ENCODE measurements around the gene THAP7. TPM values are rescaled to one million over a fixed set of nuclear protein-coding genes. Genes with fewer than 3 reads are reported as not detected.

THAP7 gene
- total RNA-seq, 1 experiment from 2014 or later, result 23.5 TPM

DNA sequence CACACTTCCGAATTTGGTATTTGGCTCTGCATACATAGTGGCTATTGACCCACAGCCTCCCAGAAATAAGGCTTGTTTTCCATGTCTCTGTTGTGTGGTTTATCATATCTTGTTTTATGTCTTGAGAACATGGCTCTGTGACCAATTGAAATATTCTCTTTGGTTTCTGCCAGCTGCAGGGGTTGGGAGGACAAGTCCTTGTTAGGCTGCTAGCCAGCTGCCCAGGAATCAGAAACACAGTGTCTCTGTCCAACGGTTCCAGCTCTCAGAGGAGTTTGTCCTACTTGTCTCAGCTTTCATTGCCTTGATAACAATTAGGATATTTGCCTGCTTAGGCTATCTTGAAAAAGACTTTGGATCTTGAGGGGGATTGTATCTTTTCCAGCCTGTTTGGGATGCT, 36.5 kb upstream of the THAP7 start:
- DNase-seq (ENCODE audit: low read depth, low spot score) (no peak), ATAC-seq (no peak)
- in situ Hi-C loops (cut with HindIII; ENCODE audit: low pct_unique_long_range_greater_than_20kb, low sequenced_read_pairs), result no loop called here
- POLR2A ChIA-PET, result no interaction called here
- H3K4me3 ChIP-seq (ENCODE audit: low read depth in 2 of 2, low read length in 2 of 2), result no peak overlapping the region
- no peaks in the 10 kb centered on the region for H3K4me1 ChIP-seq (ENCODE audit: control insufficient read depth, insufficient read depth, low read length)
- H3K9me3 ChIP-seq (ENCODE audit: control insufficient read depth, insufficient read depth, low read depth, low read length), result no peaks in the 10 kb centered on the region
- H3K27me3 ChIP-seq (ENCODE audit: control insufficient read depth, insufficient read depth, low read length), result no peaks in the 10 kb centered on the region
- no TSS peak for BruUV-seq (replicated peaks)
- no peak overlapping the region for H3K27ac ChIP-seq (ENCODE audit: low read length)
- TF ChIP-seq, protein P1, sequence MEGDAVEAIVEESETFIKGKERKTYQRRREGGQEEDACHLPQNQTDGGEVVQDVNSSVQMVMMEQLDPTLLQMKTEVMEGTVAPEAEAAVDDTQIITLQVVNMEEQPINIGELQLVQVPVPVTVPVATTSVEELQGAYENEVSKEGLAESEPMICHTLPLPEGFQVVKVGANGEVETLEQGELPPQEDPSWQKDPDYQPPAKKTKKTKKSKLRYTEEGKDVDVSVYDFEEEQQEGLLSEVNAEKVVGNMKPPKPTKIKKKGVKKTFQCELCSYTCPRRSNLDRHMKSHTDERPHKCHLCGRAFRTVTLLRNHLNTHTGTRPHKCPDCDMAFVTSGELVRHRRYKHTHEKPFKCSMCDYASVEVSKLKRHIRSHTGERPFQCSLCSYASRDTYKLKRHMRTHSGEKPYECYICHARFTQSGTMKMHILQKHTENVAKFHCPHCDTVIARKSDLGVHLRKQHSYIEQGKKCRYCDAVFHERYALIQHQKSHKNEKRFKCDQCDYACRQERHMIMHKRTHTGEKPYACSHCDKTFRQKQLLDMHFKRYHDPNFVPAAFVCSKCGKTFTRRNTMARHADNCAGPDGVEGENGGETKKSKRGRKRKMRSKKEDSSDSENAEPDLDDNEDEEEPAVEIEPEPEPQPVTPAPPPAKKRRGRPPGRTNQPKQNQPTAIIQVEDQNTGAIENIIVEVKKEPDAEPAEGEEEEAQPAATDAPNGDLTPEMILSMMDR (IDR thresholded peaks at IDR 0.05), result no peak
- TF ChIP-seq SIN3A (IDR thresholded peaks at IDR 0.05; ENCODE audit: borderline replicate concordance, insufficient read depth, low read depth, low read length), result no peak
- TF ChIP-seq, protein P2, sequence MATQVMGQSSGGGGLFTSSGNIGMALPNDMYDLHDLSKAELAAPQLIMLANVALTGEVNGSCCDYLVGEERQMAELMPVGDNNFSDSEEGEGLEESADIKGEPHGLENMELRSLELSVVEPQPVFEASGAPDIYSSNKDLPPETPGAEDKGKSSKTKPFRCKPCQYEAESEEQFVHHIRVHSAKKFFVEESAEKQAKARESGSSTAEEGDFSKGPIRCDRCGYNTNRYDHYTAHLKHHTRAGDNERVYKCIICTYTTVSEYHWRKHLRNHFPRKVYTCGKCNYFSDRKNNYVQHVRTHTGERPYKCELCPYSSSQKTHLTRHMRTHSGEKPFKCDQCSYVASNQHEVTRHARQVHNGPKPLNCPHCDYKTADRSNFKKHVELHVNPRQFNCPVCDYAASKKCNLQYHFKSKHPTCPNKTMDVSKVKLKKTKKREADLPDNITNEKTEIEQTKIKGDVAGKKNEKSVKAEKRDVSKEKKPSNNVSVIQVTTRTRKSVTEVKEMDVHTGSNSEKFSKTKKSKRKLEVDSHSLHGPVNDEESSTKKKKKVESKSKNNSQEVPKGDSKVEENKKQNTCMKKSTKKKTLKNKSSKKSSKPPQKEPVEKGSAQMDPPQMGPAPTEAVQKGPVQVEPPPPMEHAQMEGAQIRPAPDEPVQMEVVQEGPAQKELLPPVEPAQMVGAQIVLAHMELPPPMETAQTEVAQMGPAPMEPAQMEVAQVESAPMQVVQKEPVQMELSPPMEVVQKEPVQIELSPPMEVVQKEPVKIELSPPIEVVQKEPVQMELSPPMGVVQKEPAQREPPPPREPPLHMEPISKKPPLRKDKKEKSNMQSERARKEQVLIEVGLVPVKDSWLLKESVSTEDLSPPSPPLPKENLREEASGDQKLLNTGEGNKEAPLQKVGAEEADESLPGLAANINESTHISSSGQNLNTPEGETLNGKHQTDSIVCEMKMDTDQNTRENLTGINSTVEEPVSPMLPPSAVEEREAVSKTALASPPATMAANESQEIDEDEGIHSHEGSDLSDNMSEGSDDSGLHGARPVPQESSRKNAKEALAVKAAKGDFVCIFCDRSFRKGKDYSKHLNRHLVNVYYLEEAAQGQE (IDR thresholded peaks at IDR 0.05; ENCODE audit: insufficient read depth in 1 of 2, low read depth in 2 of 2, low read length in 1 of 2), result no peak
- no peak for TF ChIP-seq POLR2AphosphoS5 (IDR thresholded peaks at IDR 0.05; ENCODE audit: low read depth, low read length)
- TF ChIP-seq TCF7L2 (IDR thresholded peaks at IDR 0.05; ENCODE audit: low read depth, low read length), result no peak
- CTCF ChIA-PET, result no interaction called here
- no peaks in the 10 kb centered on the region for H3K36me3 ChIP-seq (ENCODE audit: control insufficient read depth, insufficient read depth, low read length)
- intact Hi-C loops (cut with micrococcal nuclease; ENCODE audit: unreplicated experiment), result no loop called here

DNA sequence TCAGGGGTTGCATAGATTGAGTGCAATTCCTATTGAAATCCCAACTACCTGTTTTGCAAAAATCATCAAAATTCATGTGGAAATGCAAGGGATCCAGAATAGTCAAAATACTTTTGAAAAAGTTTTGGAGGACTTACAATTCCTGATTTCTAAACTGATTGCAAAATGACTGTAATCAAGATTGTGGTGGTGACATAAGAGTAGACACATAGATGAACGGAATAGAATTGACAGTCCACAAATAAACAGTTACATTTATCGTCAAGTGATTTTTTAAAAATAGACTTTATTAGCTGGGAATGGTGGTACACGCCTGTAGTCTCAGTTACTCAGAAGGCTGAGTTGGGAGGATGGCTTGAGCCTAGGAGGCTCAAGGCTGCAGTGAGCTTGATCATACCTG, 33.1 kb upstream of the THAP7 start:
- ChIA-PET POLR2A (no interaction called here), CTCF (no interaction called here)
- TF ChIP-seq TCF7L2 (IDR thresholded peaks at IDR 0.05; ENCODE audit: low read depth, low read length), result no peak
- no peak for TF ChIP-seq SIN3A (IDR thresholded peaks at IDR 0.05; ENCODE audit: borderline replicate concordance, insufficient read depth, low read depth, low read length)
- TF ChIP-seq, protein P2 (IDR thresholded peaks at IDR 0.05; ENCODE audit: insufficient read depth in 1 of 2, low read depth in 2 of 2, low read length in 1 of 2), result no peak
- TF ChIP-seq, protein P1 (IDR thresholded peaks at IDR 0.05), result no peak
- no peak for TF ChIP-seq POLR2AphosphoS5 (IDR thresholded peaks at IDR 0.05; ENCODE audit: low read depth, low read length)
- no peaks in the 10 kb centered on the region for H3K4me1 ChIP-seq (ENCODE audit: control insufficient read depth, insufficient read depth, low read length)
- no peak overlapping the region for H3K27ac ChIP-seq (ENCODE audit: low read length)
- intact Hi-C loops (cut with micrococcal nuclease; ENCODE audit: unreplicated experiment) (no loop called here), in situ Hi-C loops (cut with HindIII; ENCODE audit: low pct_unique_long_range_greater_than_20kb, low sequenced_read_pairs) (no loop called here)
- H3K36me3 ChIP-seq (ENCODE audit: control insufficient read depth, insufficient read depth, low read length), result no peaks in the 10 kb centered on the region
- no TSS peak for BruUV-seq (replicated peaks)
- no peak overlapping the region for H3K4me3 ChIP-seq (ENCODE audit: low read depth in 2 of 2, low read length in 2 of 2)
- ATAC-seq (no peak), DNase-seq (ENCODE audit: low read depth, low spot score) (no peak)
- H3K27me3 ChIP-seq (ENCODE audit: control insufficient read depth, insufficient read depth, low read length), result no peaks in the 10 kb centered on the region
- H3K9me3 ChIP-seq (ENCODE audit: control insufficient read depth, insufficient read depth, low read depth, low read length), result no peaks in the 10 kb centered on the region

Data from Panc1 (cell line).